ENCODE measurements around the gene SHD.

DNA sequence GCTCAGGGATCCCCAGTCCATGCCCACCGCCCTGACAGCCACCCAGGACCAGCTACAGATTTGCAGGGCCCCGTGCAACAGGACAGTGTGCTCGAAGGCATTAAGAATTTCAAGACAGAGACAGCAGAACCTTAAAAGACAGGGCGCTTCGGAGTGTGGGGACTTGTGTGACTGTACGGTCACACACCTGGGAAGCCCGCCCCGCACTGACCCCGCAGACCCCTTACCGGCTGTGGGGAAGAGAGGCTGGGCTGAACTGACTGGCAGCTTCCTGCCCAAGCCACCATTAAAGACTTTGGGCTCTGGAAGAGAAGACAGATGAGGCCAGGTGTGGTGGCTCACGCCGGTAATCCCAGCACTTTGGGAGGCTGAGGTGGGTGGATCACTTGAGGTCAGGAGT lies 45.2 kb downstream of the SHD start:
- no peak for TF ChIP-seq POLR2A (IDR thresholded peaks at IDR 0.05; ENCODE audit: low read depth, low read length)
- TF ChIP-seq RAD21 (IDR thresholded peaks at IDR 0.05; ENCODE audit: low read length): no peak
- TF ChIP-seq MAZ (IDR thresholded peaks at IDR 0.05; ENCODE audit: borderline replicate concordance, low read depth, low read length): no peak
- TF ChIP-seq BHLHE40 (IDR thresholded peaks at IDR 0.05; ENCODE audit: low read depth, low read length): no peak
